ENCODE measurements around the gene OXTR.

The OXTR gene

GRCh38 chr3:8767667-8768363 lies 1.6 kb downstream of the OXTR start:
- in situ Hi-C loops (cut with MboI; ENCODE audit: low sequenced_read_pairs), result no loop called here

- in situ Hi-C loops (cut with MboI; ENCODE audit: low sequenced_read_pairs), result no loop called here
These were observed 2.2 kb downstream of the OXTR start for GRCh38 chr3:8767256-8767666.

- in situ Hi-C loops (cut with MboI; ENCODE audit: low sequenced_read_pairs), result no loop called here
These were observed 3.3 kb downstream of the OXTR start for GRCh38 chr3:8766148-8766547.

- in situ Hi-C loops (cut with MboI; ENCODE audit: low sequenced_read_pairs), result no loop called here
These were observed 3.9 kb downstream of the OXTR start for GRCh38 chr3:8765528-8765927.

- in situ Hi-C loops (cut with MboI; ENCODE audit: low sequenced_read_pairs), result no loop called here
These were observed 4.9 kb downstream of the OXTR start for GRCh38 chr3:8764528-8764927.

GRCh38 chr3:8762607-8763377 lies 6.6 kb downstream of the OXTR start:
- in situ Hi-C loops (cut with MboI; ENCODE audit: low sequenced_read_pairs), result no loop called here

- in situ Hi-C loops (cut with MboI; ENCODE audit: low sequenced_read_pairs), result no loop called here
These were observed 7.5 kb downstream of the OXTR start for GRCh38 chr3:8761866-8762265.

GRCh38 chr3:8760506-8760905 lies 8.9 kb downstream of the OXTR start:
- in situ Hi-C loops (cut with MboI; ENCODE audit: low sequenced_read_pairs), result no loop called here

GRCh38 chr3:8760091-8760490 lies 9.3 kb downstream of the OXTR start:
- in situ Hi-C loops (cut with MboI; ENCODE audit: low sequenced_read_pairs), result no loop called here

- in situ Hi-C loops (cut with MboI; ENCODE audit: low sequenced_read_pairs), result no loop called here
These were observed 10.2 kb downstream of the OXTR start for GRCh38 chr3:8759038-8759707.

GRCh38 chr3:8757551-8758518 lies 11.6 kb downstream of the OXTR start:
- in situ Hi-C loops (cut with MboI; ENCODE audit: low sequenced_read_pairs), result no loop called here

- in situ Hi-C loops (cut with MboI; ENCODE audit: low sequenced_read_pairs), result no loop called here
These were observed 12.7 kb downstream of the OXTR start for GRCh38 chr3:8756671-8757070.

- in situ Hi-C loops (cut with MboI; ENCODE audit: low sequenced_read_pairs), result no loop called here
These were observed 13.7 kb downstream of the OXTR start for GRCh38 chr3:8755564-8756237.

GRCh38 chr3:8755097-8755496 lies 14.3 kb downstream of the OXTR start:
- in situ Hi-C loops (cut with MboI; ENCODE audit: low sequenced_read_pairs), result no loop called here

- in situ Hi-C loops (cut with MboI; ENCODE audit: low sequenced_read_pairs), result no loop called here
These were observed 16.6 kb downstream of the OXTR start for GRCh38 chr3:8752832-8753231.

GRCh38 chr3:8749316-8749715 lies 20.1 kb downstream of the OXTR start:
- in situ Hi-C loops (cut with MboI; ENCODE audit: low sequenced_read_pairs), result no loop called here

- in situ Hi-C loops (cut with MboI; ENCODE audit: low sequenced_read_pairs), result no loop called here
These were observed 22.6 kb downstream of the OXTR start for GRCh38 chr3:8746780-8747345.

- in situ Hi-C loops (cut with MboI; ENCODE audit: low sequenced_read_pairs), result no loop called here
These were observed 23.6 kb downstream of the OXTR start for GRCh38 chr3:8745619-8746370.

GRCh38 chr3:8743911-8744310 lies 25.5 kb downstream of the OXTR start:
- in situ Hi-C loops (cut with MboI; ENCODE audit: low sequenced_read_pairs), result no loop called here

Data from HL-60/S4 treated with phorbol 12-myristate 13-acetate at 8.2 ng/mL for 4 days and 3 days (cell line).